ENCODE data around the gene ALOX12B. TPM values are rescaled to one million over a fixed set of nuclear protein-coding genes. Genes with fewer than 3 reads are reported as not detected.

The ALOX12B gene
- total RNA-seq, 2 donors from 2014 or later, result not detected

DNA sequence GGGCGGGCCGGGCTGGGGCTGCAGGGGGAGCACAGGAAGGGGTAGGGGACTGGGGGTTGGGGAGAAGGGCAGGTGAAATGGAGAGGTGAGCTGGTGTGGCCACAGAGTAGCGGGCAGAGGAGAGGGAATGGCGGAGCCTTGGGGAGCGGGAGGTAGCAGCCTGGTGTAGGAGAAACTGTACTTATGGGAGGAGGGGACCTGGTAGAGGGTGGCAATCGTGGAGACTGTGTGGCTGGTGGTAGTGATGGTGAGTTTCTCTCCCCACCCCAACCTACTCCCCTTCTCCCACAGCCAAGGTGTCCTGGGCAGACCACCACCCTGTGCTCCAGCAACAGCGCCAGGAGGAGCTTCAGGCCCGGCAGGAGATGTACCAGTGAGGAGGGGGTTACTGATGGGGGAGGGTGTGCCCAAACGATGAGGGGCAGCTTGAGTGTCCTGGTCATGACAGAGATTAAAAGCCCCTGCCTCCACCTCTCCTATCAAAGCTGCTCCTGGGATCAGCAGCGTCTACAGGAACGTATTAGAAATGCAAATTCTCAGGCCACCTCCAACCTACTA lies 47.8 kb downstream of the ALOX12B start:
- TF ChIP-seq POLR2A (IDR thresholded peaks at IDR 0.05), result no peak
- no peak for TF ChIP-seq CTCF (IDR thresholded peaks at IDR 0.05)
- no peak overlapping the region for H3K4me3 ChIP-seq
- intact Hi-C loops (cut with DNase I), result no loop called here
- no peak for ATAC-seq
- WGBS, 2 donors, result 39 to 52% methylated on average over 10 to 11 of the region's 11 CpGs
- no peaks in the 10 kb centered on the region for H3K9me3 ChIP-seq
- H3K36me3 ChIP-seq (replicated peaks in 1 of 2; ENCODE audit: insufficient read depth in 1 of 2, low read depth in 2 of 2), result no peaks in the 10 kb centered on the region
- DNase-seq, result no peak
- H3K4me1 ChIP-seq, result no peaks in the 10 kb centered on the region
- H3K27ac ChIP-seq, result no peak overlapping the region
- H3K27me3 ChIP-seq, result no peaks in the 10 kb centered on the region

DNA sequence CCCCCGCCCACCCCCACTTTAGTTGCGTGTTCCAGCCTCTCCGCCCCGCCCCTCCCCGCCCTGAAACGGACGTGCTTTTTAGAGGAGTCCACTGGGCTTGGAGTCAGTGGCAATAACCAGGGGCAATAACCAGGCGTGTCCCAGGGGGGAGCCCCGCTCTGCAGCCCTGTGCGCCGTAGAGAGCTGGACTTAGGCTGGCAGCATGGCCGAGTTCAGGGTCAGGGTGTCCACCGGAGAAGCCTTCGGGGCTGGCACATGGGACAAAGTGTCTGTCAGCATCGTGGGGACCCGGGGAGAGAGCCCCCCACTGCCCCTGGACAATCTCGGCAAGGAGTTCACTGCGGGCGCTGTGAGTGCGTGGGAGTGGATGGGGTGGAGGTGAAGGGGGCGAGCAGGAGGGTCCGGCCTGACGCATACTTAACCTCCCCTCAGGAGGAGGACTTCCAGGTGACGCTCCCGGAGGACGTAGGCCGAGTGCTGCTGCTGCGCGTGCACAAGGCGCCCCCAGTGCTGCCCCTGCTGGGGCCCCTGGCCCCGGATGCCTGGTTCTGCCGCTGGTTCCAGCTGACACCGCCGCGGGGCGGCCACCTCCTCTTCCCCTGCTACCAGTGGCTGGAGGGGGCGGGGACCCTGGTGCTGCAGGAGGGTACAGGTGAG lies 48.4 kb downstream of the ALOX12B start, which contains the start of gene ALOX15B:
Gene ALOX15B, plus strand, starts transcription at position 106 of the 657 bp plus-strand sequence. Its CDS starts 97 bp downstream, at position 203.
- no peak for DNase-seq
- TF ChIP-seq POLR2A (IDR thresholded peaks at IDR 0.05) (no peak), CTCF (IDR thresholded peaks at IDR 0.05) (no peak)
- intact Hi-C loops (cut with DNase I), result no loop called here
- no peak for ATAC-seq
- Histone ChIP-seq H3K4me1 (no peaks in the 10 kb centered on the region), H3K9me3 (no peaks in the 10 kb centered on the region), H3K4me3 (no peak within 1 kb of the TSS), H3K27me3 (no peaks in the 10 kb centered on the region), H3K36me3 (replicated peaks in 1 of 2; ENCODE audit: insufficient read depth in 1 of 2, low read depth in 2 of 2) (no peaks in the 10 kb centered on the region), H3K27ac (no peak within 1 kb of the TSS)
- 17 to 34% methylated on average over 22 to 31 of the region's 37 CpGs for WGBS, 2 donors

DNA sequence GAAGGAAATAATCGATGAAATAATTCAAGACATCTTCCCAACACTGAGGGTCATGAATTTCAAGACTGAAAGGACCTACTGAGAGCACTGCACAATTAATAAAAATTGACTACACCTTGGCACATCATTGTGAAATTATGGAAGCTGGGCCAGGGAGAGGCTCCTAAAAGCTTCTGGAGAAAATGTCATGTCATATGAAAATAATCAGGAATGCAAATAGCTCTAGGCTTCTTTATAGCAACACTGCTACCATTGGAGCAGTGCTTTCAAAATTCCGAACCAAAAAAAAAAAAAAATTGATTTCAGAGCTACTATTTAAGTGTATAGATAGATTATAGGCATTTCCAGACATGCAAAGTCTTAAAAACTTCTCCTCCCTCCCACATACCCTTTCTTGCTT lies 55.1 kb downstream of the ALOX12B start:
- no peaks in the 10 kb centered on the region for H3K9me3 ChIP-seq
- intact Hi-C loops (cut with DNase I), result no loop called here
- no peaks in the 10 kb centered on the region for H3K27me3 ChIP-seq
- TF ChIP-seq CTCF (IDR thresholded peaks at IDR 0.05) (no peak), POLR2A (IDR thresholded peaks at IDR 0.05) (no peak)
- WGBS, 2 donors, result 63 to 68% methylated on average over 2 of the region's 2 CpGs
- ATAC-seq (no peak), DNase-seq (no peak)
- no peak overlapping the region for H3K27ac ChIP-seq
- H3K36me3 ChIP-seq (replicated peaks in 1 of 2; ENCODE audit: insufficient read depth in 1 of 2, low read depth in 2 of 2), result no peaks in the 10 kb centered on the region
- H3K4me3 ChIP-seq, result no peak overlapping the region
- no peaks in the 10 kb centered on the region for H3K4me1 ChIP-seq

DNA sequence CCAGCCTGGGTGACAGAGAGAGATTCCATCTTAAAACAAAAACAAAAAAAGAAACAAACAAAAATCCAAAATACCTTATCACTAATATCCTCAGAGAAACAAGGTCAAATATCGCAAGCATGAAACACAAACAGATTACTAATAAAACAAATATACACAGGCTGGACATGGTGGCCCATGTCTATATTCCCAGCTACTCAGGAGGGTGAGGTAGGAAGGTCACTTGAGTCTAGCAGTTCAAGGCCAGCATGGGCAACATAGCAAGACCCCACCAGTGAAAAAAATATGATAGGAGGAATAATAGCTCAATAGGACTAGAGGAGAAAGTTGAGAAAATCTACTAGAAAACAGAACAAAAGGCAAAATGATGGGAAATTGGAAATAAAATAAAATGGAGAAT lies 55.6 kb downstream of the ALOX12B start:
- 21 to 55% methylated on average over 1 of the region's 1 CpG for WGBS, 2 donors

More for the DNA sequence above, 55.6 kb downstream of the ALOX12B start:
- Histone ChIP-seq H3K4me3 (no peak overlapping the region), H3K4me1 (no peaks in the 10 kb centered on the region), H3K36me3 (replicated peaks in 1 of 2; ENCODE audit: insufficient read depth in 1 of 2, low read depth in 2 of 2) (no peaks in the 10 kb centered on the region), H3K27ac (no peak overlapping the region), H3K9me3 (no peaks in the 10 kb centered on the region), H3K27me3 (no peaks in the 10 kb centered on the region)
- TF ChIP-seq CTCF (IDR thresholded peaks at IDR 0.05) (no peak), POLR2A (IDR thresholded peaks at IDR 0.05) (no peak)
- ATAC-seq (no peak), DNase-seq (no peak)
- intact Hi-C loops (cut with DNase I), result no loop called here
